Inflammatory macrophage treated with lipopolysaccharide for 1 hour (primary cell): ENCODE results near the gene AKAP8L.
"Not testable (repeated sequence)": the region's sequence is repeated elsewhere in the genome, so short reads cannot be mapped to it uniquely, and the experiment has no call there.

Experiments
- DNase-seq, 2 donors: peaks; one replicate each; pipeline ENCODE4 v3.0.0-alpha.2; 2020 to 2022

Gene AKAP8L

DNA sequence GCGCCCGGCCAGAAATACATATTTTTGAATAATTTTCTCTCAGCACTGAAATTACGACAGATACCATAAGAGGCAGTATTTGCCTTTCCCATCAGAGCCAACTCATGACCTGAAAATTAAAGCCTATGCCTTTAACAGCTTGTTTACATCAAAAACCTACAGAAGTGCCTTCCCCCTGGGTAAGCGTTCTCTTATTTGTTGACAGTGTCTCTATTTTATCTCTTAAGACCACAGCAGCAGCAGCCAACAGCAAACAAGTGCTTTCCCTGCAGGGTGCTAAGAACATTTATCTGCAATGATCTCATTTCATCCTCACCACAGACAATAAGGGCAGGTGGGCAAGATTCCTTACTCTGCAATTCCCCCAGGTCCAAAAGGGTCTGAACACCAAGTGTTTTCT is 6.0 kb downstream of the AKAP8L start:
- DNase-seq, result no peak

DNA sequence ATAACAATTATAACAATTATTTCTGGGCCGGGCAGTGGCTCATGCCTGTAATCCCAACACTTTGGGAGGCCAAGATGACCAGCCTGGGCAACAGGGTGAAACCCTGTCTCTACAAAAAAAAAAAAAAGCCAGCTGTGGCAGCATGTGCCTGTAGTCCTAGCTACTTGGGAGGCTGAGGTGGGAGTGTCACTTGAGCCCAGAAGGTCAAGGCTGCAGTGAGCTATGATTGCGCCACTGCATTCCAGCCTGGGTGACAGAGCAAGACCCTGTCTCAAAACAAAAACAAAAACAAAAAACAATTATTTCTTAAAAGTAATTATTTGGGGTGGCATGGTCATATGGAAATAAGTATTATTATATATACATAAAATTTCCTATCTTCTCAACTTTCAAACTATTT is 7.4 kb downstream of the AKAP8L start:
- DNase-seq, result not testable (repeated sequence)

DNA sequence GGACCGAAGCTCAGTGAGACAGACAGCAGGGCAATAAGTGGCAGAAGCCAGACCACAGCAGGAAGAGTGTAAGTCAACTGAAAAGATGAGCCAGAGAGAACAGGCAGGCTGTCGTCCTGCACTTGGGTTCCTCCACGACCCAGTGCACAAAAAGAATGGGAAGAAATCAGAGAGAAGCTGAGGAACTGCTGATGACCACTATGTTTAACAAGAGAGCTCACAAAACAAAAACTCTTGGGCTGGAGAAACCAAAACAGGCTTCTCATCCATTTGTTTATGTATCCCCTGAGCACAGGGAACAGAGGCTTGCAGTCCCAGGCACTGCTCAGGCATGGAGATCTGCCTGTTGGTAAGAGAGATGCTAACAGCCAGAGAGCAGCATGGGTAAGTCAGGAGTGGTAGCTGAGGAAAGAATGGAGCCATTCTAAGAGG is 14.0 kb downstream of the AKAP8L start:
- DNase-seq, result no peak

DNA sequence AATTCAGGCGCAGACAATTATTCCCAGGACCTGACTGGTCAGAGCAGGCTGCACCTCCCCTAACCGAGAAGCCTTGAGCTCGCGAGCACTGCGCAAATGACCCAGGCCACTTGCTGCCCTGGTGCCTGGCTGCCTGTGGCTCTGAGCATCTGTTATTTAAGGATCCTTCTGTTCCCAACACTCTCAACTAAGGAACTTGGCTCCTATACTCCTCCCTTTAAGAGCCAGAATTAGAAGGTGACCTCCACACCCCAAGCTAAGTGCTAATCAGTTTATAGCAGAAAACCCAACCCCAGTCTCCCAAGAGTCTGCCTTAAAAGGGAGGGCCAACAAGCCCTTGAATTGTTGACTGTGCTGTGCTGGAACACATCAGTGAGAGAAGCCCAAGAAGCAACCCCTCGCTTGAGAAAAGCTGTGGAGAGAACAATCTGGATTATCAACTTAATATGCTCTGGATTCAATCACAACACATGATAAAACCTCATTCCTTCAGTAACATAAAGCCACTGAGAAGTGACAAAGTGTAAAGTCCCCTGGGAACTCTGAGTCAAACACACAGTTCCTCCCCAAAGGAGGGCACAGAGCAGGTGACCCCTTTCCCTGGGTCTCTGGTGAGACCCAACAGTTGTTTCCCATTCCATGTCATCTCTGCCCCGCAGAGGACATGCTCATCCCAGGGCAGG is 14.6 kb downstream of the AKAP8L start:
- no peak for DNase-seq

DNA sequence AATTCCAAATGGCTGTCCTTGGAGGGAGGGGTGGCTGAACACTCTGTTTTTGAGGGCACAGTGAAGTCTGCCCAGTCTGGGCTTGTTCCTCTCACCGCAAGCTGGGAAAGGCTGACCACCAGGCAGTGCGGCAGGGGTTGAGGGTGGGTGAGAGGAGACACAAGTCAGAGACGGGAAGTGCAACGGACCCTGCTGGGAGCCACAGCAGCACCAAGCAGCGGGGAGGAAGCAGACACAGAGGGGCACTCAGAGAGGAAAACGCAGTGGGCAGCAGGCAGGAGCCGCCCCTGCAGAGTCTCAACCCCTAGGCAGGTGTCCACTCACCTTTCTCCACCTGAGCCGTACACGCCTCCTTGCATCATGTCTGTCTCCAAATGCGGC is 15.6 kb downstream of the AKAP8L start:
- DNase-seq, result no peak

DNA sequence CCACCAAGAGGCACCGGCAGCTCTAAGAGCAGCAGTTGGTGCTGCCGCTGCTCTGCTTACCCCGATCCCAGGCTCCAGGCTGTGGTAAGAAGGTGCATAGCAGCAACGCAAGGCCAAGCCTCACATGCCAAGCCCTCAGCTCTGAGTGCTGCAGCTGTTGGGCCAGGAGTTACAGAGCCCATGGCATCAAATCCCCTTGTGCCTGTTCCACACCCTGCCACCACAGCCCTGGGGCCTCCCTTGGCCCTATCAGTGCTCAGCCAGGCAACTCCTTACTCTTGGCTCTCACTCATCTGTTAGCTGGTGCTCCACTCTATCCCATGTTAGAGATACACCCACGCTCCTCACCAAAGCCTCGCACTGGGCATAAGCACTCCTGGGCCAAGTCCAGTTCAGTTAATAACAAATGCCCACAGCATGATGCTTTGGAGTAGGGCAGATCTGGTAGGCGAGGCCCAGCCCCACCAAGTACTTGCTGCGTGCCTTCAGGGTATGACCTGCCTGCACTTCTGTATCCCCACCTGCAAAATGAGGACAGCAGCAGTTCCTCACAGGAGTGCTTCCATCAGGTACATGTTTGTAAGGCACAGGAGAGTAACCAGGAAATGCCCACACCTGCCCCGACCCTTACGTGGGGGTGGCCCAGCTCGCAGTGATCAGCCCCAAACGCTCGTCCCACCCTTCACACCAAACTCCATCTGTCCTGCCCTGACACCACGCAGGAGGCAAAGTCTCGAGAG is 16.2 kb downstream of the AKAP8L start:
- DNase-seq, result no peak

DNA sequence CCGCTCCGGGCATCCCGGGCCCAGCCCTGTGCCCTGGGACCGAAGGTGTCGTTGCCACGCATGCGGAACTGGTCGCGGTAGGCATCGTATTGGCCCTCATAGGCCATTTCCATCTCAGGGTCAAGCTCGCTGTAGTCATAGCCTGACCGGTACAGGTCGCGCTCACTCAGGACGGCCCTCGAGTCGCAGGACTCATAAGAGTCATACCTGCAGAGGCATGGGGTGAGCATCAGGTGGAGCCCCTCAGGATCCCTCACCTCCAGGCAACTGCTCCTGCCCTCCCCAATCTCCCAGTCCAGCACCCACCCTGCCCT is 17.4 kb downstream of the AKAP8L start:
- no peak for DNase-seq

DNA sequence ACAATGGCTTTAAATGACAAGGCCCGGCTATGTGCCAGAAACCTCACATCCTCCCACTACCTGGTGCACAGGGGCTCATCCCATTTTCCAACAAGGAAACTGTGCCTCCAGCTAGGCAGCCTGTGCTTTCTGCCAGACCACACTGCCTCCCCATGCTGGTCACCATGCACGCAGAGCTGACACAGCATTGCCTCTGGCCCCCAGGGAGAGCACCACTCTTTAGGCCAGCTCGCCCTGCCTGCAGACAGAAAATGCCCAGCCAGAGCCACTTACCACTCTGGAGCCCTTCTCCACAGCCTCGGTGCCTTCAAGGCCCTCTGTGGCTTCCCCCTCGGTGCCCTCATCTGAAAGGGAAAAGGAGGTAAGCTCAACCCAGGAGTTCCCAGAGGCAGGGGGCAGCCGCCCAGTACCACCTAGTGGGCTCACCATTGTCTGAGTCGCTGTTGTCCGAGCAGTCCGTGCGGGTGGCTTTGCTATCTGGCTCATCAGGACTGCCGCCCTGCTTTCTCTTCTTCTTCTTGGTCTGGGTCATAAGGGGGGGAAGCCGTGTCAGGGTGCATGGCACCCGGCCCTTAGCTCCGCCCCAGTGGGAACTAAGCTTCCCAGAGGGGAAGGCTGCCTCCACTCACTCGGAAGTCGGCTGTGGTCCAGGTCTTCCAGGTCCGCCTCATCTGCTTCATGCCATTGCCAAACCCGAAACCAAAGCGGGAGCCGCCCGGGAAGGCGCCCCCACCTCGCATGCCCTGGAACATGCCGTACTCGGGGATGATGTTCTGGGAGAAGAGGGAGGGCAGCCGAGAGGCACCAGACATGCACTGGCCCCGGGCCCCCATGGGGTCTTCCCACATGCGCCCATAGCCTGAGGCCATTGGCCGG is 18.0 kb downstream of the AKAP8L start:
- no peak for DNase-seq

DNA sequence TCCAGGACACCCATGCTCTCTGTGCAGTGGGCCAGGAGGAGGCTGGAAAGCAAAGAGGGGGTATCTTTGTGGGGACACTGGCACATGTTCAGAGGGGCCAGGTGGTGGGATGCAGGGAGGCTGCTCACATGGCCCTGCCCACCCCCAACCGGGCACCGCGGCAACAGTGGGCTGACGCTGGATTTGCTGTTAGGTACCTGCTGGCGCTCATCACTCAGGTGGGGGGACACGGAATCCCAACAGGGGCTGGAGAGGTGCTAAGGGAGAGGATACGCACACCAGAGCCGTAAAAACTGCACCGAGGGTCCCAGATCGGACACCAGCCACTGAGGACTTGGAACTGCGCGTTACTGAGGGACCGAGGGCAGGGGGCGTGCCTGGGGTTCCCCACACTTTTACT is 19.2 kb downstream of the AKAP8L start:
- DNase-seq, result no peak

DNA sequence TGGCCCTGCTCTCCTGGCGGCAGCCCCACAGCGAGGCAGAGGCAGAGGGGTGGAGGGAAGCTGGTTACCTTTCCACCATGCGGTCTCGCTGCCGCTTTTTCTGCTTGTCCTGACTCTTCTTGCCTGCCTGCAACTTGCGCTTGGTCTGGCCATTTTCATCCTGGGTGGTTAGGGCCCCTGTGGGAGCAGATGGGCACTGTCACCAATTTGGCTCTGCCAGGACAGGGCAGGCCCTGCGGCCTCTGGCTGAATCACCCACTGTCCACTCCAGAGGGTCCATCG is 19.6 kb downstream of the AKAP8L start:
- no peak for DNase-seq

DNA sequence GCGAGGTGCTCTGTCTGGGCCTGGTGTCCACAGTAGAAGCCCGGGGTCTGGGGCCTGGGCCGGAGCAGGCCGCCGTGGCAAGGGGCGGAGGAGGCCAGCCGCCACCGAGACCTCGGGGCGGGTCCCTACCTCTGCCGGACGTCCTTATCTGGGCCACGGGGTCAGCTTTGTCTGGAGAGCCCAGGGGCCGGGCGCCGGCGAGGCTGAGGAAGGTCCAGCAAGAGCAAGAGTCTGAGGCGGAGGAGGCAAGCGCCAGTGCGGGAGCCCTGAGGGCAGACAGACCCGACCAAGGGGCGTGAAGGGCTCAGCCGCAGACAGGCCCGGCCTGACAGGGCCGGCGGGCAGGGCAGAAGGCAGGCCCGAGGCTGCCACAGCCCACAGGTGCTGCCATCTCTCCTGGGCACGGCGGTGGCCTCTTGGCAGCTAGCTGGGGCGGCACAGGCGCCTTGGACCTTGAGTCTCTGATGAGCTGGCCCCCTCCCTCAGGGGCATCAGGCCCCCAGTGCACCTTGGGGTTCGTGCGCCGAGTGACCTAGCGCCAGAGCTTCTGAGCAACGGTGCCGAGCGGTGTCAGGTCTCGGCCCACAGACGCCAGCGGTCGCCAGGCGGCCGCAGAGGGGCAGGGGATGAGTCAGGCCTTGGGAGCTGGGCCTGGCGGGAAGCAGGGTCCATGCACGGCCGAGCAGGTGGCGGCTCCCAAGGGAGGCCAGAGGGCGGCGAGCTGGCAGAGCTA is 20.1 kb downstream of the AKAP8L start:
- no peak for DNase-seq

DNA sequence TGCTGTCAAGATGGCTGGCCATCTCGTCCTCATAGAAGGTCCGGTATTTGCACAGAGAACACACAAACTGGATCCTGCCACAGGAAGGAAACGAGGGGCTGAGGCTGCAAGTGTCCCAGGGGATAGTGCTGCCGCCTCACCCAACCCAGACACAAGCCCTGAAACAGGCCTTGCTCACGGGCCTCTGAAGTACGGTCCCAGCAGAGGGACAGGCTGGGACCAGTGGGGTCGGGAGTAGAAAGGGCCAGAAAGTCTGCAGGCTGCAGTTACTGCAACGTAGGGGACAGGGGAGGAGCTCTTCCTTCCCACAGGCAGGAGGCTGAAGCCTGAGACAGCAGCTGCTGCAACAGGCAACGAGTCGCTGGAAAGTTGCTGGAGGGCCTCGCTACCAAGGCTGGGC is 21.0 kb downstream of the AKAP8L start:
- no peak for DNase-seq

DNA sequence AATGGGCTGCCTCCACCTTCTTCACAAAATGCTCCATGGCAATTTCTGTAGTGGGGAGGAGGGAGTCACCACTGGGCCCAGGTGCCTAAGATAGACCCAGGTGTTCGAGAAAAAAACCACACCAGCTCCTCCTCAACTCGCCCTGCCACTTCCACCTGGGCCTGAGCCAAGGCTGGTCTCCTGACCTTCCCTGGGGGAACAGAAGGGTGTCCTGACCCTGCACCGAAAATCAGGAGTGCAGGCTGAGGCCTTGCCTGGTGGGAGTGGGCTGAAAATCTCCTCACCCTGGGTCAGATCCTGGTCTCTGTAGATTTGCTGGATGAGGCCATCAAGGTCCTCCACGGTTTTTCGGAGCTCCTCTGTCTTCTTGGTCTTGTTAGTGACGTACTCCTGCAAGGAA is 21.6 kb downstream of the AKAP8L start:
- DNase-seq, result no peak

DNA sequence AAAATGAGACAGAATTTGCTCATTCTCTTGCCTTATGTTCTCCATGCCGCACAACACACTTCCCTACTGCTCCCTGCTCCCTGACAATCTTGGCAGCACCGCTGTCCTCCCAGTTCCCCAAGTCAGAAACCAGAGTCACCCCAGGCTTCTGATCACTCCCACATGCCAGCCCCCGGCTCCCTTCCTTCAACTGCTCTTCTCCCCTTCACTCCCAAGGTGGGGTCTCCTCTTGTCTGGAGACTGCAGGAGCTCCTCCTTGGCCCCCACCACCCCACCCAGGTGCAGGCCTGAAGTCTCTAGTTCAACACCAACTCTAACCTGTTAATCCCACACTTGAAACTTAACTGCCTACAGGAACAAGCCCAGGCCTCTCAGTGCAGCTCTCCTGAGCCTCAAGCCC is 22.4 kb downstream of the AKAP8L start:
- DNase-seq, result no peak

DNA sequence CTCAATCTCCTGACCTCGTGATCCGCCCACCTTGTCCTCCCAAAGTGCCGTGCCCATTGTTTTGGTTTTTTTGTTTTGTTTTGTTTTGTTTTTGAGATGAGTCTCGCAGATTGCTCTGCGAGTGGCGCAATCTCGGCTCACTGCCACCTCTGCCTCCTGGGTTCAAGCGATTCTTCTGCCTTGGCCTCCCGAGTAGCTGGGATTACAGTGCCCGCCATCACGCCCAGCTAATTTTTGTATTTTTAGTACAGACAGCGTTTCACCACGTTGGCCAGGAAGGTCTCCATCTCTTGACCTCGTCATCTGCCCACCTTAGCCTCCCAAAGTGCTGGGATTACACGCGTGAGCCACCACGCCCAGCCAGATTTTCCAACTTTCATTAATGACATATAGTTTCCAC is 23.5 kb downstream of the AKAP8L start:
- not testable (repeated sequence) for DNase-seq

DNA sequence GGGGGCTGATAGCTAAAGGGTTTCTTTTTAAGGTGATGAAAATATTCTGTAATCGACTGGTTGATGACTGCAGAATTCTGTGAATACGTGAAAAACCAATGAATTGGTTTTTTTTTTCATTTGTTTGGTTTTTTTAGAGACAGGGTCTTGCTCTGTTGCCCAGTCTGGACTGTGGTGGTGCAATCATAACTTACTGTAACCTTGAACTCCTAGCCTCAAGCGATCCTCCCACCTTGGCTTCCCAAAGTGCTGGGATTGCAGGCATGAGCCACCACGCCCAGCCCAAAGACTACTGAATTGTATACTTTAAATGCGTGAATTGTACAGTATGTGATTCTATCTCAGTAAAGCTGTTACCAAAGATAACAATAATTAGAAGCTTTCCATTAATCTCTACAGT is 24.4 kb downstream of the AKAP8L start:
- DNase-seq, result no peak

DNA sequence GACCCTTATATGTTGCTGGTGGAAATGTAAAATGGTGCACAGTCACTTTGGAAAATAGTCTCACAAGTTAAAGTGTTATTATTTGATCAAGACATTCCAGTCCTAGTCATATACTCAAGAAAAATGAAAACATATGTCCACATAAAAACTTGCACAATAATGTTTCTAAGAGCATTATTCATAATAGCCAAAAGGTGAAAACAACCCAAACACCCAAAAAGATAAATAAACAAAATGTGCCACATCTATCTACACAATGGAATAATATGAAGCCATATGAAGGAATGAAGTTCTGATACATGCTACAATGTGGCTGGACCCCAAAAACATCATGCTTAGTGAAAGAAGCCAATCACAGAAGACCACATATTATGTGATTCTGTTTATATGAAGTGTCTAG is 24.8 kb downstream of the AKAP8L start:
- no peak for DNase-seq

DNA sequence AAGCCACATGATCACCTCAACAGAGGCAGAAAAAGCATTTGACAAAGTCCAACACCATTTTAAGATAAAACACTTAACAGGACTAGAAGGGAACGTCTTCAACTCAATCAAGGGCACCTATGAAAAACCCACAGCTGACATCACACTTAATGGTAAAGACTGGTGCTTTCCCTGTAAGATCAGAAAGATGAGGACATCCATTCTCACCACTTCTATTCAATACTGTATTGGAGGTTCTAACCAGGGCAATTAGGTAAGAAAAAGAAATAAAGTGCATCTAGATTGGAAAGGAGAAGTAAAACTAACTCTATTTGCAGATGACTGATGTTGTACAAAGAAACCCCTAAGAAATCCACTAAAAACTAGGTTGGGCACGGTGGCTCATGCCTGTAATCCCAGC is 28.0 kb downstream of the AKAP8L start:
- DNase-seq, result no peak

DNA sequence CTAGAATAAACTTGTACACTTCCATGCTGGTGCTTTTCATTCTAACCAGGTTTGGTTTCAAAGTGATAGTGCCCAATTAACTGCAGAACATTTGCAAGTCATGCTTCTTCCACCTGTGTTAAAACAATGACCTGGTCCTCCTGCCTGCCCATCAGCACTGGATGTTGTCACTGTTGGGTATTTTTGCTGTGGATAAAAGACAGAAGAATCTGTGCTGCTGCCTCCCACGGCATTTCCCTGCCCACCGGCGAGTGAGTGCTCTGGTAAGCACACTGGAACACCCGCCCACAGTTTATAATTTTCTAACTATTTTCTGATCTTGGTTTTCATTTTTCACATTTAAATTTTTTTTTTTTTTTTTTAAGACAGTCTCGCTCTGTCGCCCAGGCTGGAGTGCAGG is 36.9 kb downstream of the AKAP8L start:
- DNase-seq, result no peak

DNA sequence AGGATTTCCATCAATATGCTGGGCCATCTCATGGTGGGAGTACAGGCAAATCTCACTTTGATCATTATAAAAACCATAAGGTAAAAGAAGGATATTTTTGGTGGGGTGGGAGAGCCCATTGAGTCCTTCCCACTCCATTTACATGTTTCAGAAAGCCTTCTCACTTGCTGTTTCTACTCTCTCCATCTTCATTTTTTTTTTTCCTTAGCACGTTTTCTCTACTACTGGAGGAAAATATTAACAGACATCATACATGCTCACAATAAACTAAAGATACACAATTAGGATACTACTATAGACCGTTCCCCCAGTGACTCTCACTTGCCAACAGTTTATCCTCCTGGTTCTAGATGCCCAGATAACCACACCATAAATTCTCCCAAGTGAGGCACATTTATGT is 37.4 kb downstream of the AKAP8L start:
- no peak for DNase-seq

DNA sequence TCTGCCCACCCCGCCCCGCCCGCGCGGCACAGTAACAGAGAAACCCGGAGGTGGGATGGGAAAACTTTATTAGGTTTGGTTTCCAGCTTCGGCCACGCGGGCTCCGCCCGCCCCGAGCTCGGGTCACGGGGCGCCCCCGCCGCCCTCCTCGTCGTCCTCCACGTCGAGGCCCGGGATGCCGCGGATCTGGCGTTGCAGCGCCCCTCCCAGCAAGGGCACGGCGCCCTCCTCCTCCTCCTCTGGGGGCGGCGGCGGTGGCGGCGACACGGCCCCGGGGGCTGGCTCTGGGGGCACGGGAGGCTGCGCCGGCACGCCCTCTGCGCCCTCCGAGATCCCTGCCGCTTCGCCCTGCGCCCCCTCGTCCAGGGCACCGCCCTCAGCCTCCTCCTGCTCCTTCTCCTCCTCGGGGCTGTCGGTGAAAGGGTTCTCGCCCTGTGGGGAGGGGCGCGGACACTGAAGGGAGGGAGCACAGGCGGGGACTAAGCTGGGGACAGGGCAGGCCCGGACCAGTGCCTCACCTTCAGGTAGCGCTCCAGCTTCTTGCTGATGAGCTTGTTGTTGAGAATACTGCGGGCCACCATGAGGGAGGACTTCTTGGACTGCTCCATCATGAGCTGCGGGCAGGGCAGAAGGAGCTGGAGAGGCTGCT is 38.7 kb downstream of the AKAP8L start:
- DNase-seq, result peak in 1 of 2 donors; percentile 12

DNA sequence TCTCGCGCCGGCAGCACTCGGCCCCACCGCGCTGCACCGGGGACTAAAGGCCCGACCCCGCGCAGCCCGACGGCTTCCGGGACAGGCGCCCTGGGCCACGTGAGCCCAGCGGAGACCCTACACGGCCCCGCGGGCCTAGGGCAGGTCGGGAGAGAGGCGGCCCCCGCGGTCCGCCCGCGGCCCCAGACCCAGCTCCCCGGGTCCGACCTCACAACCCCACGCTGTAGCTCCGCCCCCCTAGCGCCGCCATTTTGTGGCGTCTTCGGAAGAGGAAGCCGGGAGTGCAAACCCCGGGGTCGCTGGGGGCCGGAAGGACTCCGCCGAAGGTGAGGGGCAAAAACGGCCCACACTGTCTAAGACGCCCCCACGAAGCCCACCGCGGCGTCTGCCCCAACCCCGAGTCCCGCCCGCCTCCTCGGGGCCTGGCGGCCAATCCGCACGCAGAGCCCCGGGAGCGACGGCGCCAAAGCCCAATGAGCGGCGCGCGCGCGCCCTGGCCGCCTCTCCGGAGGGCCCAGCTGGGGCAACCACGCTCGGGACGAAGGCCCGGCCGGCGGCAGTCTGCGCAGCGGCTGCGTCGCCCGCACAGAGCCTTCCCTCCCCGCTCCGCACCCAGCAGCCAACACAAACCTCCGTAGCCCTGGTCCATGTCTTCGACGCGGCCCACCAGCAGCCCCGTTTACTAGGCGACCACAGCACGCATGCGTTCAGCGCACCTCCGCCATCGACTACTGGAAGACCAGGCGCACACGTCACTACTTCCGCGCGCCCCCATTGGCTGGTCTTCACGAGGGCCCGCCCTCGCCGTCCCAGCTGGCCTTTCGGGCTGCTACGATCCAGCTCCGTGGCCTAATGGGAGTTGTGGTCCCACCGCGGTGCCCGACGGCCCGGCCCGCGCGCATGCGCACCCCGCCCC is 39.4 kb downstream of the AKAP8L start, which contains the start of gene AKAP8:
TSS of gene AKAP8 (minus strand) at position 705 of the 916 bp plus-strand sequence. CDS start at position 649, 56 bp downstream.
- peak; percentile 98 to 99 for DNase-seq
